Nephron (organoid): ENCODE results near the gene RAB11FIP4.

Experiments
- H3K27ac Mint-ChIP-seq, 3 experiments: 2 replicates each; pipeline ENCODE4 v1.8.0; 2020; ENCODE audit warnings: mixed read lengths in 3 of 3, mild to moderate bottlenecking in 2 of 3, moderate library complexity in 1 of 3
- H3K27me3 Mint-ChIP-seq: 2 replicates; pipeline ENCODE4 v1.8.0; 2021; ENCODE audit warnings: low read depth, mild to moderate bottlenecking, moderate library complexity, mixed read lengths
- H3K36me3 Mint-ChIP-seq: 2 replicates; pipeline ENCODE4 v1.8.0; 2020; ENCODE audit warnings: low read depth, mixed read lengths
- H3K4me1 Mint-ChIP-seq: 2 replicates; pipeline ENCODE4 v1.8.0; 2020; ENCODE audit warnings: mixed read lengths
- H3K4me3 Mint-ChIP-seq, 3 experiments: 2 replicates each; pipeline ENCODE4 v1.8.0; 2020; ENCODE audit warnings: mild to moderate bottlenecking in 3 of 3, mixed read lengths in 3 of 3, moderate library complexity in 2 of 3
- H3K9me3 Mint-ChIP-seq: 2 replicates; pipeline ENCODE4 v1.8.0; 2020; ENCODE audit warnings: mixed read lengths
- CTCF ChIP-seq, 3 experiments: fragments of 200-600 bp; sonication (generic); IDR thresholded peaks; one replicate each; pipeline ENCODE4 v1.5.0; 2021; ENCODE audit warnings: antibody characterized with exemption in 3 of 3; ENCODE audit not compliant: unreplicated experiment in 3 of 3

The RAB11FIP4 gene

GRCh38 chr17:31452561-31453110, 61.2 kb downstream of the RAB11FIP4 start:
- Mint-ChIP-seq H3K4me1 (peaks cover 18% of the 10 kb centered on the region), H3K27me3 (peaks cover 17% of the 10 kb centered on the region), H3K27ac (no peak overlapping the region)

GRCh38 chr17:31453896-31454295, 62.4 kb downstream of the RAB11FIP4 start:
- peaks cover 24% of the 10 kb centered on the region for H3K4me1 Mint-ChIP-seq
- H3K27ac Mint-ChIP-seq: no peak overlapping the region
- H3K4me3 Mint-ChIP-seq: no peak overlapping the region
- no peaks in the 10 kb centered on the region for H3K9me3 Mint-ChIP-seq
- no peaks in the 10 kb centered on the region for H3K36me3 Mint-ChIP-seq
- no peak for TF ChIP-seq CTCF (IDR thresholded peaks at IDR 0.05; ENCODE audit: unreplicated experiment in 3 of 3)
- H3K27me3 Mint-ChIP-seq: peaks cover 19% of the 10 kb centered on the region

More at GRCh38 chr17:31452561-31453110, 61.2 kb downstream of the RAB11FIP4 start:
- Mint-ChIP-seq H3K4me3 (no peak overlapping the region), H3K9me3 (no peaks in the 10 kb centered on the region), H3K36me3 (no peaks in the 10 kb centered on the region)
- no peak for TF ChIP-seq CTCF (IDR thresholded peaks at IDR 0.05; ENCODE audit: unreplicated experiment in 3 of 3)

GRCh38 chr17:31456814-31457213, 65.3 kb downstream of the RAB11FIP4 start:
- H3K4me1 Mint-ChIP-seq: peaks cover 41% of the 10 kb centered on the region
- no peaks in the 10 kb centered on the region for H3K9me3 Mint-ChIP-seq
- H3K27me3 Mint-ChIP-seq: peaks cover 15% of the 10 kb centered on the region
- no peaks in the 10 kb centered on the region for H3K36me3 Mint-ChIP-seq
- no peak overlapping the region for H3K4me3 Mint-ChIP-seq
- no peak for TF ChIP-seq CTCF (IDR thresholded peaks at IDR 0.05; ENCODE audit: unreplicated experiment in 3 of 3)
- no peak overlapping the region for H3K27ac Mint-ChIP-seq

GRCh38 chr17:31457391-31458234, 66.1 kb downstream of the RAB11FIP4 start:
- TF ChIP-seq CTCF (IDR thresholded peaks at IDR 0.05; ENCODE audit: unreplicated experiment in 3 of 3): no peak
- Mint-ChIP-seq H3K27me3 (peaks cover 13% of the 10 kb centered on the region), H3K4me1 (peaks cover 34% of the 10 kb centered on the region), H3K4me3 (no peak overlapping the region), H3K27ac (no peak overlapping the region), H3K9me3 (no peaks in the 10 kb centered on the region), H3K36me3 (no peaks in the 10 kb centered on the region)

GRCh38 chr17:31458829-31459228, 67.4 kb downstream of the RAB11FIP4 start:
- no peak for TF ChIP-seq CTCF (IDR thresholded peaks at IDR 0.05; ENCODE audit: unreplicated experiment in 3 of 3)
- H3K9me3 Mint-ChIP-seq: no peaks in the 10 kb centered on the region
- no peak overlapping the region for H3K4me3 Mint-ChIP-seq
- H3K27me3 Mint-ChIP-seq: peaks cover 13% of the 10 kb centered on the region
- H3K27ac Mint-ChIP-seq: no peak overlapping the region
- no peaks in the 10 kb centered on the region for H3K36me3 Mint-ChIP-seq
- peaks cover 35% of the 10 kb centered on the region for H3K4me1 Mint-ChIP-seq
